PC-9 (cell line): Measurements from ENCODE around the gene PRR32. TPM values are rescaled to one million over a fixed set of nuclear protein-coding genes. Genes with fewer than 3 reads are reported as not detected.

Experiments used
- BruUV-seq: library from RNA; stranded (reverse); fragments of 400-500 nt; replicated peaks from 2 replicates; lab custom pipeline; 2021; lab: Mats Ljungman, UMichigan
- CTCF ChIA-PET: fragments of 300-600 bp; sonication (Branson Sonifier 250); formaldehyde crosslinking; loops from one replicate; lab custom pipeline; 2022; ENCODE audit warnings: antibody characterized with exemption; lab: Charles Lee
- POLR2A ChIA-PET: fragments of 300-600 bp; sonication (Branson Sonifier 250); formaldehyde crosslinking; loops from one replicate; lab custom pipeline; 2022; ENCODE audit warnings: antibody characterized with exemption; ENCODE audit not compliant: unreplicated experiment; lab: Charles Lee
- DNase-seq, 2 experiments: peaks; one replicate each; pipeline versions ENCODE4 v3.0.0 to v3.0.0-alpha.2; 2015 to 2022; ENCODE audit warnings: mixed read lengths in 1 of 2
- H2AFZ ChIP-seq: fragments of 200-600 bp; sonication (generic); 2 replicates; pipeline ENCODE4 v1.8.1; 2017; ENCODE audit warnings: antibody characterized with exemption
- H3F3A ChIP-seq: fragments of 200-600 bp; sonication (generic); 2 replicates; pipeline ENCODE4 v1.8.1; 2017; ENCODE audit warnings: antibody characterized with exemption, mild to moderate bottlenecking, low read depth; ENCODE audit not compliant: insufficient read depth
- H3K27ac ChIP-seq: fragments of 200-600 bp; sonication (generic); 2 replicates; pipeline ENCODE4 v1.6.1; 2016; ENCODE audit warnings: mixed run types
- H3K27me3 ChIP-seq: fragments of 200-600 bp; sonication (generic); 2 replicates; pipeline ENCODE4 v1.6.1; 2016; ENCODE audit warnings: low read depth, mixed run types; ENCODE audit not compliant: insufficient read depth
- H3K36me3 ChIP-seq: fragments of 200-600 bp; sonication (generic); 2 replicates; pipeline ENCODE4 v1.6.1; 2016; ENCODE audit warnings: low read depth, mixed run types
- H3K4me1 ChIP-seq: fragments of 200-600 bp; sonication (generic); replicated peaks from 2 replicates; pipeline ENCODE4 v1.6.1; 2016; ENCODE audit warnings: mixed run types; ENCODE audit not compliant: insufficient read depth
- H3K4me2 ChIP-seq: fragments of 200-600 bp; sonication (generic); 2 replicates; pipeline ENCODE4 v1.6.1; 2017; ENCODE audit warnings: mixed run types
- H3K4me3 ChIP-seq: fragments of 200-600 bp; sonication (generic); 2 replicates; pipeline ENCODE4 v1.6.1; 2016; ENCODE audit warnings: mixed run types
- H3K79me2 ChIP-seq: fragments of 200-600 bp; sonication (generic); 2 replicates; pipeline ENCODE4 v1.6.1; 2017; ENCODE audit warnings: low read depth, mixed run types
- H3K9me2 ChIP-seq: fragments of 200-600 bp; sonication (generic); 2 replicates; pipeline ENCODE4 v1.8.1; 2017; ENCODE audit warnings: mild to moderate bottlenecking; ENCODE audit not compliant: insufficient read depth
- H3K9me3 ChIP-seq: fragments of 200-600 bp; sonication (generic); 2 replicates; pipeline ENCODE4 v1.8.1; 2016; ENCODE audit warnings: low read depth; ENCODE audit not compliant: insufficient read depth
- H4K20me1 ChIP-seq: fragments of 200-600 bp; sonication (generic); 2 replicates; pipeline ENCODE4 v1.8.1; 2017; ENCODE audit not compliant: insufficient read depth
- CTCF ChIP-seq: fragments of 200-600 bp; sonication (generic); conservative IDR thresholded peaks from 2 replicates; pipeline ENCODE4 v1.6.1; 2017; ENCODE audit warnings: mixed run types, antibody characterized with exemption, mild to moderate bottlenecking, moderate library complexity
- EZH2 ChIP-seq: fragments of 200-600 bp; sonication (generic); IDR thresholded peaks from 2 replicates; pipeline ENCODE4 v1.8.0; 2017; ENCODE audit warnings: antibody characterized with exemption, low read depth
- intact Hi-C: fragments of 100-400 bp; cut with micrococcal nuclease; formaldehyde crosslinking; loops from one replicate; pipeline ENCODE4 v1.10.0; 2022; ENCODE audit not compliant: unreplicated experiment
- total RNA-seq: library from RNA; stranded (reverse); gene quantifications from 2 replicates; pipeline ENCODE4 v1.2.3, GENCODE V29; 2021

The PRR32 gene
- total RNA-seq, 1 experiment from 2014 or later = not detected

GRCh38 chrX:126847143-126847542 lies 27.6 kb downstream of the PRR32 start:
- Histone ChIP-seq H3K36me3 (no peaks in the 10 kb centered on the region), H3K79me2 (no peaks in the 10 kb centered on the region), H4K20me1 (no peaks in the 10 kb centered on the region), H2AFZ (no peak overlapping the region), H3K4me1 (no peaks in the 10 kb centered on the region), H3K9me3 (no peaks in the 10 kb centered on the region), H3K4me3 (no peak overlapping the region), H3K9me2 (no peaks in the 10 kb centered on the region), H3K4me2 (no peak overlapping the region), H3K27me3 (no peaks in the 10 kb centered on the region), H3F3A (no peaks in the 10 kb centered on the region), H3K27ac (no peak overlapping the region)
- intact Hi-C loops = no loop called here
- ChIA-PET CTCF (no interaction called here), POLR2A (no interaction called here)
- DNase-seq = no peak
- TF ChIP-seq EZH2 (no peak), CTCF (no peak)
- BruUV-seq = no TSS peak

- POLR2A ChIA-PET = no interaction called here
- TF ChIP-seq EZH2 = no peak
- TF ChIP-seq CTCF = no peak
- Histone ChIP-seq H3K27ac (no peak overlapping the region), H3K36me3 (no peaks in the 10 kb centered on the region), H3K4me1 (no peaks in the 10 kb centered on the region), H3F3A (no peaks in the 10 kb centered on the region), H2AFZ (no peak overlapping the region), H3K4me3 (no peak overlapping the region), H3K27me3 (no peaks in the 10 kb centered on the region), H3K79me2 (no peaks in the 10 kb centered on the region), H3K9me2 (no peaks in the 10 kb centered on the region), H4K20me1 (no peaks in the 10 kb centered on the region), H3K9me3 (no peaks in the 10 kb centered on the region), H3K4me2 (no peak overlapping the region)
- no peak for DNase-seq
- CTCF ChIA-PET = no interaction called here
- intact Hi-C loops = no loop called here
- no TSS peak for BruUV-seq
Measured at GRCh38 chrX:126855839-126856524, 36.5 kb downstream of the PRR32 start.
